ENCODE results near the gene PIK3CB.
"Not testable (repeated sequence)": the region's sequence is repeated elsewhere in the genome, so short reads cannot be mapped to it uniquely, and the experiment has no call there.

Gene PIK3CB

GRCh38 chr3:138846262-138846791, 11.6 kb upstream of the PIK3CB start:
- DNase-seq: no peak

DNA sequence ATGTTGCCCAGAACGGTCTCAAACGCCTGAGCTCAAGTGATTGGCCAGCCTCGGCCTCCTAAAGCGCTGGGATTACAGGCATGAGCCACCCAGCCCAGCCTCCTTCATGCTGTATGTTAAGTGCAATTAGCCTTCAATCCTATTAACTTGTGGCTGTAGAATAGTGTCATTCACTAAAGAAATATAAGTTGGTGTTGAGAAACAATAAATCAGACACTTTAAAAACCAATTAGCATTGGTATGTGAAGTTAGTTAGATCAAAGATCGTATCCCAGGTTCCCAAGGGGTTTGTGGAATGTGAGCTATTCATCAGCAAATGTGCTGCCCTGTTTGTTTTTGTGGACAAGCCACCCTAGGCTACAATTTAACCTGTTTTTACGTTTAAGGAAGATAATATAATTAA, 11.0 kb upstream of the PIK3CB start:
- DNase-seq: no peak

GRCh38 chr3:138845181-138845601, 10.5 kb upstream of the PIK3CB start:
- DNase-seq: no peak

DNA sequence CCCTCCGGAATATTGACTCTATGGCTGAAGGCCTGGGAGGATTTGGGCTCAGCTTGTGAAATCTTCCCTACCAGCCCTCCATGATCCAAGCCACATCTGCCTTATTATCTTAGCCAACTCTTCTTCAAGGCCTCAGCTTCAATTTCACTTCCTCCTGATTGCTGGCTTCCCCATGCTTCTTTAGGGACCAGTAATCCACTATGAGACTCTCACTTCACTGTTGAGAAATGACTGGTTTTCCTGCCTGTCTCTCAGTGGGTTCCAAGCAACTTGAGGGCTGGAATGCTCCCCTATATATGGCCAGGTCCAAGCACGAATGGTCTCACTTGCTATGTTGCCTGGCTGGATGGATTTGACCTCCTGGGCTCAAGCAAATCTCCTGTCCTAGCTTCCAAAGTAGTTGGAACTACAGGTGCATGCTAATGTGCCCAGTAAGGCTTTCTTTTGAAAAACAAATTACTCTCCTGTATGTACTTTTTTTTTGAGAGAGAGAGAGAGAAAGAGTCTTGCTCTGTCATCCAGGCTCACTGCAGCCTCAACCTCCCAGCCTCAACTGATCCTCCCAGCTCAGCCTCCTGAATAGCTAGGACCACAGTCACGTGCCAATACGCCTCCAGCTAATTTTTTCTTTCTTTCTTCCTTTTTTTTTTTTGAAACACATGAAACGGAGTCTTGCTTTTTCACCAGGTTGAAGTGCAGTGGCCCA, 7.9 kb upstream of the PIK3CB start:
- no peak for DNase-seq

GRCh38 chr3:138838385-138838784, 3.7 kb upstream of the PIK3CB start:
- DNase-seq: not testable (repeated sequence)

DNA sequence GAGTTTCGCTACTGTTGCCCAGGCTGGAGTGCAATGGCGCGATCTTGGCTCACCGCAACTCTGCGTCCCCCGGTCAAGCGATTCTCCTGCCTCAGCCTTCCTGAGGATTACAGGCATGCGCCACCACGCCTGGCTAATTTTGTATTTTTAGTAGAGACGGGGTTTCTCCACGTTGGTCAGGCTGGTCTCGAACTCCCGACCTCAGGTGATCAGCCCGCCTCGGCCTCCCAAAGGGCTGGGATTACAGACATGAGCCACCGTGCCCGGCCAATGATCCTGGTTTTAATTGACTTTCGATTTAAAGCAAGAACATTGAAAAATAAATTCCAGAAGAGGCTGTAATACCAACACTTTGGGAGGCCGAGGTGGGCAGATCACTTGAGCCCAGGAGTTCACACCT, 1.1 kb upstream of the PIK3CB start:
- not testable (repeated sequence) for DNase-seq

- no peak for DNase-seq
Measured at GRCh38 chr3:138835397-138835757, 649 bp upstream of the PIK3CB start.

- no peak for DNase-seq
Measured at GRCh38 chr3:138833899-138834595, 681 bp downstream of the PIK3CB start.

DNA sequence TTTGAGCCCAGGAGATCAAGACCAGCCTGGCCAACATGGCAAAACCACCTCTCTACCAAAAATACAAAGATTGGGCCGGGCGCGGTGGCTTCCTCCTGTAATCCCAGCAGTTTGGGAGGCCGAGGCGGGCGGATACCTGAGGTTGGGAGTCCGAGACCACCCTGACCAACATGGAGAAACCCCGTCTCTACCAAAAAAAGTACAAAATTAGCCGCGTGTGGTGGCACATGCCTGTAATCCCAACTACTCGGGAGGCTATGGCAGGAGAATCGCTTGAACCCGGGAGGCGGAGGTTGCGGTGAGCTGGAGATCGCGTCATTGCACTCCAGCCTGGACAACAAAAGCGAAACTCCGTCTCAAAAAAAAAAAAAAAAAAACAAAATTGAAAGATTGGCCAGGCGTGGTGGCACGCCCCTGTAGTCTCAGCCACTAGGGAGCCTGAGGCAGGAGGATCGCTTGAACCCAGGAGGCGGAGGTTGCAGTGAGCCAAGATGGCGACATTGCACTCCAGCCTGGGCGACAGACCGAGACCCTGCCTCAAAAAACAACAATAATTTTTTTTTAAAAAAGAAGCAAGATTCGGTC, 2.2 kb downstream of the PIK3CB start:
- DNase-seq: not testable (repeated sequence)

- no peak for DNase-seq
Measured at GRCh38 chr3:138829886-138830510, 4.7 kb downstream of the PIK3CB start.

DNA sequence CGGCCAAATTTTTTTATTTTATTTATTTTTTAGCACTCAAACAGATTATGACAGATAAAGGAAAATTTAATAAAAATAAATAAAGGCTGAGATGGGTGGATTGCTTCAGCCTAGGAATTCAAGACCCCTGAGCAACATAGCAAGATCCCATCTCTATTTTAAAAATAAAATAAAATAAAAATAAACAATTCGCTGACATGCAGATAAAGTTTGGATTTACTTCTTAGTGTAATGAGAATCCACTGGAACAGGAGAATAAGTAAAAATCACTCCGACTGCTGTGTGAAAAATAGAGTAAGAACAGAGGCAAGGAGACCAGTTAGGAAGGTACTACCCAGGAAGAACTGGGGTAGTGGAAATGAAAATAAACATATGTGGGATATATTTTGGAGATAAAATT, 5.6 kb downstream of the PIK3CB start:
- no peak for DNase-seq

DNA sequence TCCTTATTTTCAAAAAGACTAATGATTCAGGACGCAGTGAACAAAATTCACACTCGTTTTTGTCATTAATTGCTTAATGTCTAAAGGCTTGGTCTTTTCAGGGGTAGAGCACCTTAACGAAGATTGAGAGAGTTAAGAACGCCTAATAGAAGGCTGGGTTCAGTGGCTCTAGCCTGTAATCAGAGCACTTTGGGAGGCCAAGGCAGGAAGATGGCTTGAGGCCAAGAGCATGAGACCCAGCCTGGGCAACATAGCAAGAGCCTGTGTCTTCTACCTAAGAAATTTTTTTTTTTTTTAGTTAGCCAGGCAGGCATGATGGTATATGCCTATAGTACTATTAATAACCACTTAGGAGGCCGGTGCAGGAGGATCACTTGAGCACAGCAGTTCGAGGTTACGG, 7.5 kb downstream of the PIK3CB start:
- no peak for DNase-seq

- no peak for DNase-seq
Measured at GRCh38 chr3:138825336-138825735, 9.4 kb downstream of the PIK3CB start.

DNA sequence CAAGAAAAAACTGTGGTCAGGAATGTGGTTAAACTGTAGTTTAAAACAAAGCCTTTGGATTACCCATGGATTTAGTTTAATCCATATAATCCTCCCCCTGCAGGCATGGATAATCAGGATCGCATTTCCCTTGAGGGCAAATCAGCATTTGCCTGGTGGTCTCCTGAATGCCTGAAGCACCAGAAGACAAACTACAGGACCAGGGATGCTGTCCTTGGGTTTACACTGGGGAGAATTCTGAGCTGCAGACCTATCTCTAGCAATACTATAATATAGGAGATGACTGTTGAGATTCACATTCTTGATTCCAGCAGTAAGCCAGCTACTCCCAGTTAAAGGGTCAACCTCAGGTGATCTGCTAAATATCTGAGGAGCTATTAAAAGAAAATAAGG, 10.6 kb downstream of the PIK3CB start:
- DNase-seq: no peak

GRCh38 chr3:138820379-138820778, 14.3 kb downstream of the PIK3CB start:
- not testable (repeated sequence) for DNase-seq

GRCh38 chr3:138818185-138818860, 16.4 kb downstream of the PIK3CB start:
- DNase-seq: no peak

DNA sequence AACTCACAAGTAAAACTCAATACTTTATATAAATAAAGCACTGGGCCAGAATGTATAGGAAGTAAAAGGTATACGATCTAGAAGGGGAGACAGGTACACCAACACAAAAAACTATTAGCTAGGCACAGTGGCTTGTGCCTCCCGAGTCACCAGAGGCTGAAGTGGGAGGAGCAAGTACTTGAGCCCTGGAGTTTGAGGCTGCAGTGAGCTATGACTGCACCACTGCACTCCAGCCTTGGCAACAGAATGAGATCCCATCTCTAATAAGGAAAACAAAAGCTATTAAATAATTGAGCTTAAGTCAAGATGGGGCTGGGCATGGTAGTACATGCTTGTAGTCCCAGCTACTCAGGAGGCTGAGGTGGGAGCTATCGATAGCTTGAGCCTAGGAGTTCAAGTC, 17.0 kb downstream of the PIK3CB start:
- DNase-seq: no peak

DNA sequence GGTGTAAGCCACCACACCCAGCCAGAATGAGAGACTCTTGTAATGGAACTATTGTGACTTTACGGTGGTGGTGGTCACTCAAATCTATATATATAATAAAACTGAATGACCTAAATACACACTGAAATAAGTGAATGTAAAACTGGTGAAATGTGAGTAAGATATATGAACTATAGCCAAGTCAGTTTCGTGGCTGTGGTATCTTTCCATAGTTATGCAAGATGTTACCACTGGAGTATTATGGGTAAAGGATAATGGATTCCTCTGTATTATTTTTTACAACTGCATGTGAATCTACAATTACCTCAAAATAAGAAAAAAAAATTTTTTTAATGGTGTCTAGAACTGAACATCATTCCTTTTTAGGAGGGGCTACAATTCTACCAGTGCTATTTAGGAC, 21.9 kb downstream of the PIK3CB start:
- DNase-seq: no peak

- DNase-seq: no peak
Measured at GRCh38 chr3:138809500-138810256, 25.1 kb downstream of the PIK3CB start.

DNA sequence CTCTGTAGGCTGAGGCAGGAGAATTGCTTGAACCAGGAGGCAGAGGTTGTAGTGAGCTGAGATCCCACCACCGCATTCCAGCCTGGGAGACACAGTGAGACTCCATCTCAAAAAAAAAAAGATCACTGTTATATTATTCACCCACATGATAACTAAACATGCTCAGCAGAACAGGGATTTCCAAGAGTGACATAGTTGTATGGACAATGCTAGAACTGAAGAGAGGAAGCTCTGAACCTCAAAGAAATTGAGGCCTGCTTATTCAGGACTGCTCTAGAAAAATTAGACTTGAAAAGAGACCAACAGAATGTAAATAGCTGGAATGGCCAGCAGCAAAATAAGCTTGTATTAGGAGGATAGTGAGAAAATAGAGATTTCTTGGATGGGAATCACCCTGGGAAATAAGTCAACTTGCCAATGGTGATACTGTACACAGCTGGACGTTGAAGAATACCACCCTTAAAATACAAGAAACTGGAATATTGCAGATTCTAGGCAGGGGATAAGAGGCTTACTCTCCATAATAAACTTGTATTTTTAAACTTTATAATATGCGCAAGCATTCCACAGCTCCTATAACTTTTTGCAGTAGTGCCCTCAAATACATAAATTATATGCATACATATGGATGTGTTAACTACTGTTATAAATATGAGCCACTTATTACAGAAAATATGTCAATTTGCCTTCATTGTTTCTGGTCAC, 28.2 kb downstream of the PIK3CB start:
- no peak for DNase-seq

DNA sequence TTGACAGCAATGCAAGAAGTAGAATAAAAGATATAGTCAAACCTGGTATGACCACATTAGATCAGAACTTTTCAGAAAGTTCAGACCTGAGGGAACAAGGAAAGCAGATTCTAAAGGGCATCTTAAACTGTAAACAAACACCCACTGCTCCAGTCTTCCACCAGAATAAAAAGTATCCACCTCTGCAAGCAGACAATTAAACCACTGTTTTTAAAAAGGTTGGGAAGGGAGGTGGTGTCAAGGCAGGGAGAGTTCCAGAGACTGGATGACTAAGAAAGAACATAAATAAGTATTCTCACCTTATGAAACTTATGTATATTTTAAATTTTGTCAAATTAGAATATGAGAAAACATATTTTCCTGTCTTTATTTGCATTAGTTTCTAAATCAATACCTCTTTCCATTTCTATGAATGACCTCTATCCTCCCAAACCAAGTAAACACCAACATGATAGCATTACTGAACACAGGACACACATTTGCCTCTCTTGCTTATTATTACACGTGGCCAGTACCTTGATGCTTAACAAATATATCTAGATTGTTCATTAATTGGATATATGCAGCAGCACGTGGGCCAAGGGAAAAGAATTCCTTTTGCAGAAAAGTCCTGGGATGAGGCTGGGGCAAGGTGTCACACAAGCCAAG, 31.6 kb downstream of the PIK3CB start:
- no peak for DNase-seq

Data from activated gamma-delta T cell treated with Interleukin-2 at 50 U/mL for 16 hours (primary cell).